Neural progenitor cell (in vitro differentiated cells): ENCODE measurements around the gene KEL.

Source experiments
- EZH2 ChIP-seq: fragments of 200-600 bp; sonication (generic); IDR thresholded peaks from 2 replicates; pipeline ENCODE4 v1.6.1; 2017; ENCODE audit warnings: antibody characterized with exemption, mild to moderate bottlenecking, moderate library complexity
- EZH2phosphoT487 ChIP-seq: fragments of 200-600 bp; sonication (generic); IDR thresholded peaks from 2 replicates; pipeline ENCODE4 v1.6.1; 2017; ENCODE audit warnings: antibody characterized with exemption
- TF ChIP-seq, protein P1 (sequence below): fragments of 200-600 bp; sonication (generic); IDR thresholded peaks from 2 replicates; pipeline ENCODE4 v1.5.1; 2017; ENCODE audit warnings: antibody characterized with exemption, mild to moderate bottlenecking

GRCh38 chr7:142933092-142933475 is 29.1 kb downstream of the KEL start:
- TF ChIP-seq, protein P1, sequence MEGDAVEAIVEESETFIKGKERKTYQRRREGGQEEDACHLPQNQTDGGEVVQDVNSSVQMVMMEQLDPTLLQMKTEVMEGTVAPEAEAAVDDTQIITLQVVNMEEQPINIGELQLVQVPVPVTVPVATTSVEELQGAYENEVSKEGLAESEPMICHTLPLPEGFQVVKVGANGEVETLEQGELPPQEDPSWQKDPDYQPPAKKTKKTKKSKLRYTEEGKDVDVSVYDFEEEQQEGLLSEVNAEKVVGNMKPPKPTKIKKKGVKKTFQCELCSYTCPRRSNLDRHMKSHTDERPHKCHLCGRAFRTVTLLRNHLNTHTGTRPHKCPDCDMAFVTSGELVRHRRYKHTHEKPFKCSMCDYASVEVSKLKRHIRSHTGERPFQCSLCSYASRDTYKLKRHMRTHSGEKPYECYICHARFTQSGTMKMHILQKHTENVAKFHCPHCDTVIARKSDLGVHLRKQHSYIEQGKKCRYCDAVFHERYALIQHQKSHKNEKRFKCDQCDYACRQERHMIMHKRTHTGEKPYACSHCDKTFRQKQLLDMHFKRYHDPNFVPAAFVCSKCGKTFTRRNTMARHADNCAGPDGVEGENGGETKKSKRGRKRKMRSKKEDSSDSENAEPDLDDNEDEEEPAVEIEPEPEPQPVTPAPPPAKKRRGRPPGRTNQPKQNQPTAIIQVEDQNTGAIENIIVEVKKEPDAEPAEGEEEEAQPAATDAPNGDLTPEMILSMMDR = no peak
- no peak for TF ChIP-seq EZH2phosphoT487
- TF ChIP-seq EZH2 = no peak
